HG02852 (cell line): ENCODE results near the gene C4orf51.
"Not testable (repeated sequence)": the region's sequence is repeated elsewhere in the genome, so short reads cannot be mapped to it uniquely, and the experiment has no call there.

ENCODE experiments used
- ATAC-seq: cut with Tn5 transposase; IDR thresholded peaks from one replicate; pipeline ENCODE4 v1.9.1; 2021; ENCODE audit warnings: mild to moderate bottlenecking, moderate library complexity; ENCODE audit not compliant: unreplicated experiment

The C4orf51 gene

GRCh38 chr4:145679991-145680455, at the start of gene C4orf51:
Gene C4orf51 (plus strand): TSS chr4:145680146. CDS start chr4:145680204, 58 bp downstream.
- ATAC-seq: no peak

- ATAC-seq: no peak
These were observed 44.8 kb upstream of the C4orf51 start for GRCh38 chr4:145635117-145635516.

- no peak for ATAC-seq
These were observed 44.3 kb upstream of the C4orf51 start for GRCh38 chr4:145635630-145636029.

GRCh38 chr4:145639186-145639698, 40.7 kb upstream of the C4orf51 start:
- no peak for ATAC-seq

- ATAC-seq: not testable (repeated sequence)
These were observed 39.7 kb upstream of the C4orf51 start for GRCh38 chr4:145640236-145640635.

GRCh38 chr4:145643295-145643694, 36.7 kb upstream of the C4orf51 start:
- ATAC-seq: no peak

GRCh38 chr4:145644699-145645098, 35.2 kb upstream of the C4orf51 start:
- no peak for ATAC-seq

- no peak for ATAC-seq
These were observed 23.8 kb upstream of the C4orf51 start for GRCh38 chr4:145656156-145656555.

- no peak for ATAC-seq
These were observed 19.9 kb upstream of the C4orf51 start for GRCh38 chr4:145660064-145660463.

- no peak for ATAC-seq
These were observed 16.8 kb upstream of the C4orf51 start for GRCh38 chr4:145663194-145663593.

GRCh38 chr4:145665773-145666172, 14.2 kb upstream of the C4orf51 start:
- no peak for ATAC-seq

- ATAC-seq: no peak
These were observed 9.5 kb upstream of the C4orf51 start for GRCh38 chr4:145670422-145670821.

GRCh38 chr4:145679520-145679919, 426 bp upstream of the C4orf51 start:
- ATAC-seq: no peak

- no peak for ATAC-seq
These were observed 956 bp downstream of the C4orf51 start for GRCh38 chr4:145680902-145681301.

GRCh38 chr4:145681518-145681917, 1.6 kb downstream of the C4orf51 start:
- ATAC-seq: no peak

- ATAC-seq: no peak
These were observed 2.0 kb downstream of the C4orf51 start for GRCh38 chr4:145681956-145682355.

- no peak for ATAC-seq
These were observed 7.0 kb downstream of the C4orf51 start for GRCh38 chr4:145686991-145687390.

- ATAC-seq: no peak
These were observed 10.7 kb downstream of the C4orf51 start for GRCh38 chr4:145690610-145691009.

- ATAC-seq: not testable (repeated sequence)
These were observed 11.5 kb downstream of the C4orf51 start for GRCh38 chr4:145691416-145691815.

- no peak for ATAC-seq
These were observed 15.0 kb downstream of the C4orf51 start for GRCh38 chr4:145694929-145695328.

GRCh38 chr4:145697332-145697731, 17.4 kb downstream of the C4orf51 start:
- ATAC-seq: peak; percentile 65

GRCh38 chr4:145698507-145698906, 18.6 kb downstream of the C4orf51 start:
- no peak for ATAC-seq

GRCh38 chr4:145703850-145704497, 24.0 kb downstream of the C4orf51 start:
- no peak for ATAC-seq
